HG03457 (cell line): ENCODE results near the gene CSGALNACT2.

Experiments
- ATAC-seq: cut with Tn5 transposase; IDR thresholded peaks from one replicate; pipeline ENCODE4 v1.9.1; 2021; ENCODE audit warnings: moderate number of reproducible peaks; ENCODE audit not compliant: unreplicated experiment

Gene CSGALNACT2

GRCh38 chr10:43225004-43225786, 87.0 kb downstream of the CSGALNACT2 start:
- ATAC-seq: no peak

GRCh38 chr10:43225787-43226153, 87.5 kb downstream of the CSGALNACT2 start:
- ATAC-seq: no peak

- ATAC-seq: no peak
Observed at GRCh38 chr10:43226441-43226840, 88.2 kb downstream of the CSGALNACT2 start.

- ATAC-seq: no peak
Observed at GRCh38 chr10:43226851-43227845, 88.9 kb downstream of the CSGALNACT2 start.

- no peak for ATAC-seq
Observed at GRCh38 chr10:43227911-43228782, 89.9 kb downstream of the CSGALNACT2 start.

- no peak for ATAC-seq
Observed at GRCh38 chr10:43228783-43229207, 90.5 kb downstream of the CSGALNACT2 start.

GRCh38 chr10:43229208-43230061, 91.2 kb downstream of the CSGALNACT2 start:
- ATAC-seq: no peak

- no peak for ATAC-seq
Observed at GRCh38 chr10:43230101-43230908, 92.1 kb downstream of the CSGALNACT2 start.

- no peak for ATAC-seq
Observed at GRCh38 chr10:43230909-43231522, 92.8 kb downstream of the CSGALNACT2 start.

- ATAC-seq: no peak
Observed at GRCh38 chr10:43231523-43232078, 93.4 kb downstream of the CSGALNACT2 start.

GRCh38 chr10:43233601-43234430, 95.6 kb downstream of the CSGALNACT2 start:
- ATAC-seq: no peak

- no peak for ATAC-seq
Observed at GRCh38 chr10:43234471-43235041, 96.3 kb downstream of the CSGALNACT2 start.
